Measurements from ENCODE around the gene CDC42BPA.

- TF ChIP-seq CTCF (IDR thresholded peaks at IDR 0.05; ENCODE audit: poor library complexity, severe bottlenecking) (no peak), EP300 (conservative IDR thresholded peaks at IDR 0.05; ENCODE audit: poor library complexity, severe bottlenecking) (no peak), EZH2 (IDR thresholded peaks at IDR 0.05; ENCODE audit: borderline replicate concordance, insufficient read depth, low read length, poor library complexity, severe bottlenecking) (no peak), POLR2AphosphoS5 (IDR thresholded peaks at IDR 0.05) (no peak), REST (IDR thresholded peaks at IDR 0.05; ENCODE audit: borderline replicate concordance) (no peak), SMC3 (conservative IDR thresholded peaks at IDR 0.05; ENCODE audit: poor library complexity) (no peak), RAD21 (conservative IDR thresholded peaks at IDR 0.05) (no peak), TAF1 (IDR thresholded peaks at IDR 0.05; ENCODE audit: low read depth) (no peak)
Measured at GRCh38 chr1:227058321-227058751, 260.0 kb downstream of the CDC42BPA start.
